ENCODE data around the gene ROR2. TPM values are rescaled to one million over a fixed set of nuclear protein-coding genes. Genes with fewer than 3 reads are reported as not detected.

The ROR2 gene
- total RNA-seq, result 0.74 TPM
- long read RNA-seq, partial matches to known transcripts, result 0 of 2 reads
- long read RNA-seq, other reads (novel, unspliced or antisense), result 2 of 2 reads

GRCh38 chr9:91949946-91950664, at the start of gene ROR2:
TSS of gene ROR2 (minus strand) at chr9:91950228.
- Histone ChIP-seq H3K9me3 (replicated peaks) (peaks cover 10% of the 10 kb centered on the region), H3K27ac (replicated peaks) (peak within 1 kb of the TSS; percentile 33), H3K36me3 (no peaks in the 10 kb centered on the region), H3K27me3 (ENCODE audit: low read depth) (peaks cover 89% of the 10 kb centered on the region), H3K4me3 (peak within 1 kb of the TSS; percentile 67), H3K4me1 (peaks cover 22% of the 10 kb centered on the region)
- peak; percentile 67 for DNase-seq
- intact Hi-C loops (cut with micrococcal nuclease), result loop anchor here (10.0 kb wide), 1 partner anchor 175 kb away; no protein-coding TSS in a partner anchor
- TF ChIP-seq, protein P1, sequence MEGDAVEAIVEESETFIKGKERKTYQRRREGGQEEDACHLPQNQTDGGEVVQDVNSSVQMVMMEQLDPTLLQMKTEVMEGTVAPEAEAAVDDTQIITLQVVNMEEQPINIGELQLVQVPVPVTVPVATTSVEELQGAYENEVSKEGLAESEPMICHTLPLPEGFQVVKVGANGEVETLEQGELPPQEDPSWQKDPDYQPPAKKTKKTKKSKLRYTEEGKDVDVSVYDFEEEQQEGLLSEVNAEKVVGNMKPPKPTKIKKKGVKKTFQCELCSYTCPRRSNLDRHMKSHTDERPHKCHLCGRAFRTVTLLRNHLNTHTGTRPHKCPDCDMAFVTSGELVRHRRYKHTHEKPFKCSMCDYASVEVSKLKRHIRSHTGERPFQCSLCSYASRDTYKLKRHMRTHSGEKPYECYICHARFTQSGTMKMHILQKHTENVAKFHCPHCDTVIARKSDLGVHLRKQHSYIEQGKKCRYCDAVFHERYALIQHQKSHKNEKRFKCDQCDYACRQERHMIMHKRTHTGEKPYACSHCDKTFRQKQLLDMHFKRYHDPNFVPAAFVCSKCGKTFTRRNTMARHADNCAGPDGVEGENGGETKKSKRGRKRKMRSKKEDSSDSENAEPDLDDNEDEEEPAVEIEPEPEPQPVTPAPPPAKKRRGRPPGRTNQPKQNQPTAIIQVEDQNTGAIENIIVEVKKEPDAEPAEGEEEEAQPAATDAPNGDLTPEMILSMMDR (IDR thresholded peaks at IDR 0.05; ENCODE audit: borderline replicate concordance), result peak; percentile 71

- H3K4me1 ChIP-seq, result no peaks in the 10 kb centered on the region
- DNase-seq, result no peak
- no peak overlapping the region for H3K4me3 ChIP-seq
- no peaks in the 10 kb centered on the region for H3K9me3 ChIP-seq (replicated peaks)
- TF ChIP-seq, protein P1 (IDR thresholded peaks at IDR 0.05; ENCODE audit: borderline replicate concordance), result no peak
- H3K27me3 ChIP-seq (ENCODE audit: low read depth), result peaks cover 85% of the 10 kb centered on the region
- no peak overlapping the region for H3K27ac ChIP-seq (replicated peaks)
- H3K36me3 ChIP-seq, result no peaks in the 10 kb centered on the region
- intact Hi-C loops (cut with micrococcal nuclease), result no loop called here
These were observed 45.1 kb upstream of the ROR2 start for GRCh38 chr9:91995000-91995655.

DNA sequence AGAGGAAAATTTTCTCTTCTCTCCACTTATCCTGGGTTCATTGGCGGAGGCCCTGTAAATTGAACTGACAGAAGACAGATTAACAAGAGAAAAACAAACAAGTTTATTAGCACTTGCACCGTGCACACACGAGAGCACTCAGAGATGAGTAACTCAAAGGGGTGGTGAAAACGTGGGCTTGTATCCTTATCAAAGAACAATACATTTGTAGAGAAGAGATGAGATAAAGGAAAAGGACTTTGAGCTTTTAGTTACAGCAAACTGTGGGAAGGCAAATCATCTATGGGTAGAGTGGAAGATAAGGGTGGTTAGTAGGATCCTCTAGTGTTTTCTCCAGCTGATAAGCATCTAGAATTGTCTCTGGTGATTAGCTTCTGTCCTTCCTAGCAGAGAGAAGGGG, 44.4 kb upstream of the ROR2 start:
- peaks cover 85% of the 10 kb centered on the region for H3K27me3 ChIP-seq (ENCODE audit: low read depth)
- intact Hi-C loops (cut with micrococcal nuclease), result no loop called here
- H3K4me1 ChIP-seq, result no peaks in the 10 kb centered on the region
- H3K36me3 ChIP-seq, result no peaks in the 10 kb centered on the region
- no peak overlapping the region for H3K27ac ChIP-seq (replicated peaks)
- no peak for DNase-seq
- no peak overlapping the region for H3K4me3 ChIP-seq
- TF ChIP-seq, protein P1 (IDR thresholded peaks at IDR 0.05; ENCODE audit: borderline replicate concordance), result no peak
- no peaks in the 10 kb centered on the region for H3K9me3 ChIP-seq (replicated peaks)

DNA sequence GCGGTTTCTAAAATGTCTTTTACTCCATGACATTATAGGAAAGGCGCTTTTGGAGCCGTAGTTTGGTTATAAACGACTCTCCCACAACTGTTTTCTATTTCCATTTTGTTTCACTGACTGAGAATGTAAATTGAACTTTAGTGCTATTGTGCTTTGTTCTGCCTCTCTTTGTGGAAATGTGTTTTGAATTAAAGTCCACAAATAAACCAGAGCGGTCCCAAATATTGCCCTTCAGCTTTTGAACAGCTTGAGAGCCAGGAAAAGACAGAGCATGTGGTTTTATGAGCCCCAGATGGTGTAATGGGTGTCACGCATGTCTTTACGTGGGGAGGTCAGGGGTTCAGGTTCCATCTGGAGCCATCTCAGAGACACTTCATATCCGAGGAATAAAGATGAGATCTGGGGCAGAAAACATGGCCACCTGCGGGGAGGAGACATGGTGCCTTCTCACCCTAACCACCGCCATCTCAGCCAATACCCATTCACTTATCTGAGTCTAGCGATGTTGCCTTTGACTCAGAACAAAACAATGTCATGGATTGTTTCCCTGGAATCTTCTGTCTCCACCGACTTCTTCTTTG, 42.5 kb upstream of the ROR2 start:
- Histone ChIP-seq H3K27ac (replicated peaks) (no peak overlapping the region), H3K36me3 (no peaks in the 10 kb centered on the region), H3K4me3 (no peak overlapping the region), H3K4me1 (no peaks in the 10 kb centered on the region), H3K9me3 (replicated peaks) (no peaks in the 10 kb centered on the region), H3K27me3 (ENCODE audit: low read depth) (peaks cover 70% of the 10 kb centered on the region)
- intact Hi-C loops (cut with micrococcal nuclease), result no loop called here
- DNase-seq, result no peak
- TF ChIP-seq, protein P1 (IDR thresholded peaks at IDR 0.05; ENCODE audit: borderline replicate concordance), result no peak

DNA sequence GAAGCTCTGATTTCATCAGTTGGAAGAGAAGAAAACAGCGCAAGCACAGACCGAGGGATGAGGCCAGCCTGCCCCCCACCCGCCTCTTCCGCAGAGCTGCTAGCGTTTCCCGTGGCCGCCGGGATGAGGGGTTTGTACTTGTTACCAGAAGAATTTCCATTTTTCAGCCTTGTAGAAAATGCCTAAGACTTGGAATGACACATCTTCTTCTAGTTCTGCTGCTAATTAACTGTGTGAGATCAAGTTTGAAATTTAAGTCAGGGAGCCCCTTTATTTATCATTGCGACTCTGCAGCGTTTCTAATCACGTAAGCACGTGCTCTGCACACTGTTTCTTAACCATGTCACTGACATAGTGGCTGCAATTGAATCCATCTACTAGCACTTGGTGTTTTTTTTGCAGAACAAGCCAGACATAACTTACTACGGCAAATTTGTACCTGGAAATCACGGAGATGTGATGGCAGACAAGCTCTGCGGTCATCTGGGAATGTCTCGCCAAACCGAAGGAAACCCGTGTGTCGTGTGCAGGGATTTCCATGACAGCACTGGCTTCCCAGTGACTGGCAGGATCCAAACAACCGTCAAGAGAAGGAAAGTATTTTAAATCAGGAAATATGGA, 41.8 kb upstream of the ROR2 start:
- no peak overlapping the region for H3K4me3 ChIP-seq
- no peaks in the 10 kb centered on the region for H3K9me3 ChIP-seq (replicated peaks)
- no peaks in the 10 kb centered on the region for H3K36me3 ChIP-seq
- peaks cover 63% of the 10 kb centered on the region for H3K27me3 ChIP-seq (ENCODE audit: low read depth)
- no peak overlapping the region for H3K27ac ChIP-seq (replicated peaks)
- TF ChIP-seq, protein P1 (IDR thresholded peaks at IDR 0.05; ENCODE audit: borderline replicate concordance), result no peak
- H3K4me1 ChIP-seq, result no peaks in the 10 kb centered on the region
- intact Hi-C loops (cut with micrococcal nuclease), result no loop called here
- no peak for DNase-seq

All from left ventricle myocardium inferior (tissue), 1 donor.